NOMO-1 treated with DMSO at 0.1 percent for 48 hours (cell line): ENCODE measurements around the gene GMPPA.

Source experiments
- DNase-seq: peaks from one replicate; lab custom pipeline; 2025; ENCODE audit not compliant: unreplicated experiment; lab: John Stamatoyannopoulos, UW

The GMPPA gene

DNA sequence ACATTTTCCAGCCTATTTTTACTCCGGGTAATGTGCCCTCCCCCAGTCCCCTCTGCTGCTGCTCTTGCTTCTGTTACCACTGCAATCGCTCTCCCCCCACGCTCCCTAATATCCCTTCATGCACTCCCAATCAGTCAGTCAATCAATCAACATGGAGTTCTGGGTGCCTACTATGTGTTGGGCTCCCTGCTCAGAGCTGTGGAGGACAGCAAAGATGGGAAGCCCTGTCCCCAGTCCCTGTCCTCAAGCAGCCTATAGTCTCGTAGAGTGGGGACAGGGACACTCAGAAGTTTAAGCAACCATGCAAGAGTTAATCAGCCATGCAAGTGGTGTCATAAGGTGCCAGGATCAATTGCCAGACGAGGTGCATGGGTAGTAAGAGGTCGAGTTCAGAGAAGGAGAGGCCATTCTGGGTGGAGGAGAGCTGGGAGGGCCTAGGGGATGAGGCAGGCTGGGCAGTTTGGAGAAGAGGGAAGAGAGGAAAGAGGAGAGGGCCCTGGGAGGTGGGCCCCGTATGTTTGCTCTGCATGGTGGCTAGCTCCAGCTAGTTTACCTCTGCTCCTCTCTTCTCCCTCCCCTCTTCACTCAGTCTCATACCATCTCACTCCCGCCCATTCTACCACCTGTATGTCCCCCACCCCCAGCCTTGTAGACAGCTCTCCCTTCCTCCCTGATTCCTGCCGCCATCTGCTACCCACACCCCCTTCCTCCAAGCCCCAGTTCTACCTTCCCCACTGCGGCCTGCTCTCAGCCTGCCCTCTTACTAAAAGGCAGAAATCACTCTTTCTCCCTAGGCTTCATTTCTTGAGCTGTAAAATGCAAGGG lies 19.5 kb downstream of the GMPPA start:
- DNase-seq: no peak

GRCh38 chr2:219519526-219519916 lies 20.8 kb downstream of the GMPPA start:
- no peak for DNase-seq

GRCh38 chr2:219520079-219520478 lies 21.4 kb downstream of the GMPPA start:
- no peak for DNase-seq

DNA sequence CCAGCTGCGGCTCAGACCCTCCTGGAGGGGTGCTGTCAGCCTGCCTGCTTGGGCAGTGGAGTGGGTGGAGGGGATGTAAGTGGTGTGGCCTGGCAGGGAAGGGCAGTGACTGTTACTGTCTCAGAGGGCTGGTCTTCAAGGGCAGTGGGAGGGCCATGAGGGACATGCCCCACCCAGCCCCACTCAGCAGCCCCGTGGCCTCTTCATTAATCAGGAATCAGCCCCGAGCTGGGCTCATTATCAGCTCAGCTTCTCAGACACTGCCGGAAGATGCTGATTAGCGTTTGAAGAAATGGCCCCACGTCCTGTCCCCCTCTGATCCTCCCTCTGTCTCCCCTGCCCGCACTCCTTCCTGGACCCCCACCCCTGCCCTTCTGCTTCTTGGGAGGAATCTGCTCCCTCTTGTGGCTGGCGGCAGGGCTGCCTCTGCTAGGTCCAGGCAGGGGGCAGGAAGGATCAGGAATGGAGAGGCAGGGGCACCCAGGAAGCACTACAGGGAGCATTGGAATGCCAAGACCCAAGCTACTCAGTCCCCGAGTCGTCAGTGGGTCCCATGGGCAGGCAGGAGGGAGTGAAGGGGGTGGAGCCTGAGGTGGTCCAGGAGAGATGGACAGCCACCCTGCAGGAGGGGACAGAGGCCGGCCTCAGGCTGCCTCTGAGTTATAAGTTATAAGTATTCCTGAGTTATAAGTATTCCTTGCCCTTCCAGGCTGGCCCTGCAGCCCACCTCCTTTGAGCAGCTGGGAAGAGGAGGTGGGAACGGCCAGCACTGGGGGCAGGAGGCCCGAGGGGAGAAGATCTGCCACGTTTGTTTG lies 22.6 kb downstream of the GMPPA start:
- DNase-seq: no peak

DNA sequence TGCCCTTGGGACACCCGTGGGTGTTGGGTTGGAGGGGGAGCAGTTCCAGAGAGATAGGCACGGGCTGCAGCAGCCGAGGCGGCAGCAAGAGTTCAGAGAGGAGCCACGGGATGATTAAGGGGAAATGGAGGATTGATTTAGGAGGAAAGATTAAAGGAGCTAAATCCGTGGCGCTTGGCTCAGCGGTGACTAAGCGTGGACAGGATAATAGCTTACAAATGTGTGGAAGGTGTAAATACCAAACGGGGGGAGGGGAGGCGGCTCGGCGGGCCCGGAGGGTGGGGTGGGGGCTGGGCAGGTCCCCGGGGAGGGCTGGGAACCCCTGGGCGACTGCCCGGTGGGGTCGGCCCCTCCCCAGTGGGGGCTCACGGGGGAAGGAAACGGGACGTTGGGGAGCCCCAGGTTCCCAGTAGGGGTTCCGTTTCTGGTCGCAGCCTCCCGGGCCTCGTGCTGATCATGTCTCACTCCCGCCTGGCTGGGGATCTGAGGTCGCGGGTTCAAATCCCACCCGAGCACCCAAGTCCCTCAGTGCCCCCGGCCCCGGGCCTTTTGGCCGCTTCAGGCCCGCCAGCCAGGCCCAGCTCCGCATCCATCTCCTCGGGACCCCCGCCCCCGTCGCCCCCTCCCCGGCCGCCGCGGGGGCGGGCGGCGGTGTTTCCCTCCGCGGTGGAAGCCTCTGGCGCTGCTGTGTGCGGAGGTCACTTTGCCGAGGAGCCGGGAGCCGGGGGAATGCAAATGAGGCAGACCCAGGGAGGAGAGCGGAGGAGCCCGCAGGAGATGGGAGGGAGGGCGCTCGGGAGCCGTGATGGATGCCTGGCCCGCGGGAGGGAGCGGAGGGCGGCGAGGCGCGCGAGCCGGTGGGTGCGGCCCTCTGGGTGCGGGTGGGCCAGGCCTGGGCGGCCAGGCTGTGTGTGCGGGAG lies 23.7 kb downstream of the GMPPA start:
- DNase-seq: peak; percentile 20

DNA sequence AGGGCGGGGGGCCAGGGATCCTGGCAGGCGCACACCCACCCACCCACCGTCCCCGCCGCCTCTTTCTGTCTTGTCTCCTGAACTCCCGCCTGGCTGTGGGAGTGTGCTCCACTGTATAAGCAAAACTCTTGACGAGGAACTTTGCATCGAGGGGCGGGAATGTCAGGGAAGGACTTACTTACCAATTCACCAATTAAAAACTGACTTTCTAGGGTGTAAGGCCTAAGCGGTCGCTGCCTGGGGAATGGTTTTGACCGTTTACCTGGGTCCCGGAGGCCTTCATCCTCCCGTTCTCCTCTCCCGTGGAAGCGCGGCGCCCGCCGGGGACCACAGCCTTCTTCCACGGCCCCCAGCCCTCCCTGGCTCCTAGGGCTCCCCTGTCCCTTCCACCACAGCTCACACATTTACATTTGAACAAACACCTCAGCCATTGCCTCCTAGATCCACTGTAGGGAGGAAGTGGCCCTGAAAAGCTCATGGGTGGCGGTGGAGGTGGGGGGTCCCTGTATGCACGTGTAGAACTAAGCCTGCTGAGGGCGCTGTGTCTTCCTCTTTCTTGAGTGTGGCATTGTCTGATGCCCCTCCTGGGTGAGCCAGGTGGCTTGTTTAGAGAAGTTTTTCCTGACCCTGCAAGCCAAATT lies 24.5 kb downstream of the GMPPA start:
- no peak for DNase-seq

GRCh38 chr2:219524817-219525216 lies 26.1 kb downstream of the GMPPA start:
- DNase-seq: no peak

- no peak for DNase-seq
Observed at GRCh38 chr2:219525533-219526232, 27.0 kb downstream of the GMPPA start.

GRCh38 chr2:219526320-219527075 lies 27.8 kb downstream of the GMPPA start:
- no peak for DNase-seq

- no peak for DNase-seq
Observed at GRCh38 chr2:219527076-219527394, 28.3 kb downstream of the GMPPA start.

DNA sequence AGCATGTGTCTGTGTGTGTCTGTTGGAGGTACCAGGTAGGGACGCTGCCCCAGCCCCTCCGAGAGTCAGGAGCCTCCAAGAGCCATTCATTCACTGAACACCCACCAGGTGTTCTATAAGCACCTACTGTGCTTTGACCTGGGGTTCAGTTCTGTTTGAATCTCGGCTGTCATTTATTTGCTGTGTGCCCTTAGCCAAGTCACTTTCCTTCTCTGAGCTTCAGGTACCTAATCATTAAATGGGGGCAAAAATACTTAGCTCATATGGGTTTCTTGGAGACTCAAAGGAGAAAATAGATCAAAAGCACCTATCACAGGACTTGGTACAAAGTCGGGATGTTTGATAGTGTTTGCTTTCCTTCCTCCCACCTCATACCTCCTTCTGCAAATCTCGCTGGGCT lies 28.8 kb downstream of the GMPPA start:
- DNase-seq: no peak

- peak; percentile 80 for DNase-seq
Observed at GRCh38 chr2:219530048-219530963, 31.6 kb downstream of the GMPPA start.

- DNase-seq: no peak
Observed at GRCh38 chr2:219531639-219532377, 33.1 kb downstream of the GMPPA start.

GRCh38 chr2:219532378-219532649 lies 33.6 kb downstream of the GMPPA start:
- DNase-seq: no peak

- no peak for DNase-seq
Observed at GRCh38 chr2:219533930-219534661, 35.4 kb downstream of the GMPPA start.

- no peak for DNase-seq
Observed at GRCh38 chr2:219536425-219536824, 37.7 kb downstream of the GMPPA start.

GRCh38 chr2:219536967-219537366 lies 38.3 kb downstream of the GMPPA start:
- no peak for DNase-seq
